DMS114 treated with DMSO at 0.1 percent for 48 hours (cell line): ENCODE measurements around the gene RELCH.
"Not testable (repeated sequence)": the region's sequence is repeated elsewhere in the genome, so short reads cannot be mapped to it uniquely, and the experiment has no call there.

Experiments used
- DNase-seq: peaks from one replicate; lab custom pipeline; 2025; ENCODE audit not compliant: unreplicated experiment; lab: John Stamatoyannopoulos, UW

Gene RELCH, protein sequence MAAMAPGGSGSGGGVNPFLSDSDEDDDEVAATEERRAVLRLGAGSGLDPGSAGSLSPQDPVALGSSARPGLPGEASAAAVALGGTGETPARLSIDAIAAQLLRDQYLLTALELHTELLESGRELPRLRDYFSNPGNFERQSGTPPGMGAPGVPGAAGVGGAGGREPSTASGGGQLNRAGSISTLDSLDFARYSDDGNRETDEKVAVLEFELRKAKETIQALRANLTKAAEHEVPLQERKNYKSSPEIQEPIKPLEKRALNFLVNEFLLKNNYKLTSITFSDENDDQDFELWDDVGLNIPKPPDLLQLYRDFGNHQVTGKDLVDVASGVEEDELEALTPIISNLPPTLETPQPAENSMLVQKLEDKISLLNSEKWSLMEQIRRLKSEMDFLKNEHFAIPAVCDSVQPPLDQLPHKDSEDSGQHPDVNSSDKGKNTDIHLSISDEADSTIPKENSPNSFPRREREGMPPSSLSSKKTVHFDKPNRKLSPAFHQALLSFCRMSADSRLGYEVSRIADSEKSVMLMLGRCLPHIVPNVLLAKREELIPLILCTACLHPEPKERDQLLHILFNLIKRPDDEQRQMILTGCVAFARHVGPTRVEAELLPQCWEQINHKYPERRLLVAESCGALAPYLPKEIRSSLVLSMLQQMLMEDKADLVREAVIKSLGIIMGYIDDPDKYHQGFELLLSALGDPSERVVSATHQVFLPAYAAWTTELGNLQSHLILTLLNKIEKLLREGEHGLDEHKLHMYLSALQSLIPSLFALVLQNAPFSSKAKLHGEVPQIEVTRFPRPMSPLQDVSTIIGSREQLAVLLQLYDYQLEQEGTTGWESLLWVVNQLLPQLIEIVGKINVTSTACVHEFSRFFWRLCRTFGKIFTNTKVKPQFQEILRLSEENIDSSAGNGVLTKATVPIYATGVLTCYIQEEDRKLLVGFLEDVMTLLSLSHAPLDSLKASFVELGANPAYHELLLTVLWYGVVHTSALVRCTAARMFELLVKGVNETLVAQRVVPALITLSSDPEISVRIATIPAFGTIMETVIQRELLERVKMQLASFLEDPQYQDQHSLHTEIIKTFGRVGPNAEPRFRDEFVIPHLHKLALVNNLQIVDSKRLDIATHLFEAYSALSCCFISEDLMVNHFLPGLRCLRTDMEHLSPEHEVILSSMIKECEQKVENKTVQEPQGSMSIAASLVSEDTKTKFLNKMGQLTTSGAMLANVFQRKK

DNA sequence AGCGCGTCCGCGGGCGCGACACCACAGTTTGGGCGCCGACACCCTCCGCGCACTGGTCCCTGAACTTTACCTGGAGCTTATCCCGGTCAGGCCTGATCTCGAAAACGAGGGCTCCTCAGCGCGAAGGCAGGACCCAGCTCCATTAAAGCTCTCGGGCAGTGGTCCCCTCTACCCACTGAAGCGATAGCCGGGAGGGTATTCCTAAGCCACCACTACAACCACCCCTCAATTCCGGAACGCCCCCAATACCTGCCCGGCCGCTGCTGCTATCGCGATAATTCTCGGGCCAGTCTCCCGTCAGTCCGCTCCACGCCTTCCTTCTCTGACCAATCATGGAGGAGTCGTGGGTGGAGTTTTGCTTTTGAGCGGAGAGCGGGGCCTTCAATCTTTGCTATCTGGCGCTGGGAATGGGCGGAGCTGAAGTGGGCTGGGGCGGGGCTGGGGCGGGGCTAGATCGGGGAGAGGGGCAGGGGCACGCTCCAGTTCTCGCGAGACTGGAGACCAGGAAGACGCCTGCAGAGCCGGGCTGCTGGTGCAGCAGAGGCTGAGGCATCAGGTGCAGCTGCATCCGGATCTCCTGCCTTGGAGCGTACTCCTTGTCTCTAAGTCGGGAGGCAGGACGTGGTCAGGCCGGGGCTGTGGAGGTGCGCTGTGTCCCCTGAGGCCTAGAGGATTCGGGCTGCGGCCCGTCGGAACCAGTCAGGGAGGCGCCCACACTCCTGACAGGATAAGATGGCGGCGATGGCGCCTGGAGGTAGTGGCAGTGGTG lies at the start of gene RELCH, which contains the start of gene PIGN:
TSS of gene RELCH (plus strand) at position 482 of the 769 bp plus-strand sequence. CDS start at position 733, 251 bp downstream.
TSS of gene PIGN (minus strand) at position 283 of the 769 bp plus-strand sequence. CDS start 25,703 bp downstream, outside the sequence.
- DNase-seq: peak; percentile 95

DNA sequence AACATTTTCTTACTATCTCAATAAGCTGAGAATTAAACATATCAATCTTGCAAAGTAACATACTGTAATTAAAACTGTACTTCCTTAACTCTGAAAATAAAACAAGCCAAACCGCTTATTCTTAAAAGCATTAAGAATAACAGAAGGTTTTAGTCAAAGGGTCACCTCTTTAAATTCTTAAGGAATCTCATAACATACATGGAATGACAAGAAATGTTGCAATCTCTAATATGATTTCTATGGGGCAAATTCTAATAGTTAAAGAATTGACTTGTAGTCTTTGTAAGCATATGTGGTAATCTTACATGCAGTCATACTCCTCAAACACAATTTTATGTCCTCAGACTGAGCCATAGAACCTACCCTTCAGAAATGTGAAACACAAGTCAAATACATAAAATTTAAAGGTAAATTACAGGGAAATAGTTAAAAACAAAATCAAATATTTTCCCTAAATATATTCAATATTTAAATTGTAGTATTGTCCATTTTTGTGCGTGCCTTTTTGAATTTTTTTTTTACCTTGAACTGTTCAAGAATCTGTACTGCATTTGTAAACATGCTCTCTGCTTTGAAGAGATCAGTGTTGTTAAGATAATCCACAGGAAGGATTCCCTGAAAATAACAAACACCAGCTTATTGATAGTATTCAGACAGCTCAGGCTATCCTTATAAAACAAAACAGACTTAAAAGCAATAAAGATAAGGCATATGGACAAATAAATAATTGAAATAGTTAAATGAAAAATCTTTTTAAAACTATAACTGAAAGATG lies 48.4 kb upstream of the RELCH start:
- DNase-seq: no peak

DNA sequence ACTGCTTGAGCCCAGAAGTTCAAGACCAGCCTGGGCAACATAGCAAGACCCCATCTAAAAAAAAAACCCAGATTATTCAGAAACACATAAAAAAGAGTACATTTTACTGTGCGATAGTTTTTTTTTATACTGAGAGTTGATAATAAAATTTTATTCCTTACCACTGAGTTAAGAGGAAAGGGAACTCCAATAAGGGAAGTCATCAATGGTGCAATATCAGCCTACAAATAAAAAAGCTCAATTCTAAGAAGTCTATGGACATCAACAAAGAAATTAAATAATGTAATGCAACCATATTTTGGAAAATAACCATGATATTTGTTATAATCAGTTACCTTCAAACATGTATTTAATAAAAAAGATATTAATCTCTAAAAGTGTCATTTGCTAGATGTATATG lies 46.8 kb upstream of the RELCH start:
- DNase-seq: no peak

DNA sequence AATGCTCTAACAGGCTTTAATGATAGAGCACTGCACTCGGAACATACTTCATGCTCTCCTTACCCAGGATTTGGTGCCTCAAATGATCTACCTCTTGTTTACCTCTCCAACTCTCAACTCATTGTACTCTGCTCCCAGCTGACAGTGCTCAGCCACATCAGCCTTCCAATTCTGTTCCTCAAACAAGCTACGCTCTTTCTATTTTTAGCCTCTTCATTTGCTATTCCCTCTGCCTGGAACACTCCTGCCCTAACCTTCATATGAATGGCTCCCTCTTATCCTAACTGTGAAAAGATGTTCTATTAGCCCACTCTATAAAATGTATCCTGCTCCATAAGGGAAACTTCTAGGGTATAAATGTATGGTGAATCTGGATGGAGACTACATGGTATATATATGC lies 42.7 kb upstream of the RELCH start:
- DNase-seq: no peak

DNA sequence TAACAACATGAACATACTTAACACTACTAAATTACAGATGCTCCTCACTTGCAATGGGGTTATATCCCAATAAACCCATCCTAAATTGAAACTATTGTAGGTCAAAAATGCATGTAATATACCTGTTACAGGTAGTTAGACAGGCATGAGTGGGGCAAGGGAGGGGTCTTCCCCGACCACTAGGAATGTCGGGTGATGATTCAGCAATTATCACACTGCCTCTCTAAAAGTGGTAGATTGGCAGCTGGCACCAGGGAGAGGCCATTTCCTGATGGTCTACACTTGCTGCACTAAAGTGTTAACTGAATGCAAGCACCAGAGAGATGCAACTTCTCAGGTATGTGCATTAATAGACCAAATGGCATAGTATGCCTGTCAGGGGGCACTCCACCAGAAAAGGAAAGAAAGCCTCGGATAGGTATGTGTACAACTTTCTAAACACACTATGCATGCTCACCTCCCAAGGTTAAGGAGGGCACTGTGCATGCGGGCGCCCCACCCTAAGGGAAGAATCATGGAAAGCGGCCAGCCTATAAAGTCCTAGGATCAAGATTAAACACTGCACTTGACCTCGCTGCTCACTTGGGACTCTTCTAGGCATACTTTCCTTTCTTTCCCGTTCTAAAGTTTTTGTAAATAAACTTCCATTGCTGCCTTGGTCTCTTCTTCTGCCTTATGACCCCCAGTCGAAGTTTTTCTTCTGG lies 35.8 kb upstream of the RELCH start:
- no peak for DNase-seq

DNA sequence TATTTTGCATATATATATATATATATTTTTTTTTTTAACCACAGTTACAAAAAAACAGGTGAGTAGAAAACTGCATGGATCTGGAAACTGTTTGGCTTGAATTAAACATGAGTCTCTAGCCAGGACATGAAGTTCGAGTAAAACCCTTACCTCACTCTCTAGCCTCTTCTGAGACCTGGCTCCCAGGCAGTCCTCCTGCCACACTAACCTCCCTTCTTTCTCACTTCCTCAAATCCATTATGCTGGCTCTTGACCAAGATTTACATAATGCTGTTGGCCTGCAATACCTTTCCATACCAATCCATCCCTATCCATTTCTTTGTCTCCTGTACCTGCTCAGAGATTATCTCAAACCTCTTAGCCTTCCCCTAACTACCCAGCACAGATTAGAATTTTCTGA lies 34.2 kb upstream of the RELCH start:
- no peak for DNase-seq

DNA sequence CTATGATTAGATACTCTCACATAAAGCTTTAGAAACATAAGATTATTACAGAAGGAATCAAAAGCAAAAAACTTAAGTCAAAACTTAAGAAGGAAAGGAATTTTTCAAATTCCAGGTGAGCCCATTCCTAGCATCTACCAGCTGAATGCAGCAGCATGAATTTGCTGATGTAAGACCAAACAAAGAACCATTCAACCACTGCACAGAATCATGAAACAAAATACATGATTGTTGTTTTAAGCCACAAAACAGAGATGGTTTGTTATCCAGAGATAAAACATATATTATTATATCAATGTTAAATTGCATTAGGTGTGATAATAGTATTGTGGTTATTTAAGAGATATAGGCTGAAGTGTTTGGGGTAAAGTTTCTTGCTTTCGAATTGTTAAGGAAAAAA lies 29.2 kb upstream of the RELCH start:
- no peak for DNase-seq

DNA sequence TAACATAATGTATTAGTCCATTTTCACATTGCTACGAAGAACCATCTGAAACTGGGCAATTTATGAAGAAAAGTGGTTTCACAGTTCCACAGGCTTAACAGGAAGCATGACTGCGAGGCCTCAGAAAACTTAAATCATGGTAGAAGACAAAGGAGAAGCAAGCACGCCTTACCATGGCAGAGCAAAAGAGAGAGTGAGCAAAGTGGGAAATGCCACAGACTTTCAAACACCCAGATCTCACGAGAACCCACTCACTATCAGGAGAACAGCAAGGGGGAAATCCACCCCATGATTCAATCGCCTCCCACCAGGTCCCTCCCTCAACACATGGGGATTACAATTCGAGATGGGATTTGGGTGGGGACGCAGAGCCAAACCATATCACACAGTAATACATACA lies 22.7 kb upstream of the RELCH start:
- DNase-seq: no peak

DNA sequence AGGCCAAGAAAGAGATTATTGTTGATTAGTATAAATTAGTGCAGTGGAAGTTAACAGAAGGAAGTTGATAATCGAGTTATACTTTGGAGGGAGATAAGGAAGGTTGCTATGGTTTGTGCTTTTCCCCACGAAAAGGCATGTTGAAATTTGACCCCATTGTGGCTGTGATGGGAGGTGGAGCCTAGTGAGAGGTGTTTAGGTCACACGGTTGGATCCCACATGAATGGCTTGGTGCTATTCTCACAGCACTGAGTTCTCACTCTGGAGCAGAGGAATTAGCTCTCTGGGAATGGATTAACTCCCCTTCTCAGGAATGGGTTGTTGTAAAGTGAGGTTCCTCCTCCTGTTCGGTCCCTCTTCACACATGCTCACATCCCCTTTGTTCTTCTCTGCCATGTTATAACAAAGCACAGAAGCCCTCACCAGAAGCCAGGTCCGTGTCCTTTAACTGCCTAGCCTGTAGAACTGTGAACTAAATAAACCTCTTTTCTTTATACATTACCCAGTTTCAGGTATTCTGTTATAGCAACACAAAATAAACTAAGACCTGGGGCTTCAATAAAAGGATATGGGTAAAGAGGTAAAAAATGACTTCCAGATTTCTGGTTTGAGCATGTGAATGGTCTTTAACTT lies 22.1 kb upstream of the RELCH start:
- no peak for DNase-seq

DNA sequence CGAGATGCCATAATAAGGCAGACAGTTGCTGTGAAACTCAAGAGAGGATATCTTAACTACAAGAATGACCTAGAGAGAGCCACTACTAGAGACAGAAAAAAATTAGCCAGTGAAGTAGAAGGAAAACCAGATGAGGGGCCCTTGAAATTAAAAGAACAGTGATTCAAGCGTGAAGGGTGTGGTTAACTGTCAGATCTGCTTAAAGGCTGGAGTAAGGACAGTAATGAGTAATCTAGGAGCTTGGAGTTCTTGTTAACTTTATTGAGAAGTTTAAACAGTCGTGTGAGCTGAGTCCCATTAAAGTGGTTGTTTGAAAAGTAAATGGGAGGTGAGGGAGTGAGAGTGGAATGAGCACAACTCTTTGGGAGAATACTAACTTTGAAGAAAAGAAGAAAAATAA lies 21.5 kb upstream of the RELCH start:
- DNase-seq: no peak

DNA sequence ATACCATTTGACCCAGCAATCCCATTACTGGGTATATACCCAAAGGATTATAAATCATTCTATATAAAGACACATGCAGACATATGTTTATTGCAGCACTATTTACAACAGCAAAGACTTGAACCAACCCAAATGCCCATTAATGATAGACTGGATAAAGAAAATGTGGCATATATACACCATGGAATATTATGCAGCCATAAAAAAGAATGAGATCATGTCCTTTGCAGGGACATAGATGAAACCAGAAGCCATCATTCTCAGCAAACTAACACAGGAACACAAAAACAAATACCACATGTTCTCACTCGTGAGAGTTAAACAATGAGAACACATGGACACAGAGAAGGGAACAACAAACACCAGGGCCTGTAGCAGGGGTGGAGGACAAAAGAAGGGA lies 20.5 kb upstream of the RELCH start:
- DNase-seq: not testable (repeated sequence)

DNA sequence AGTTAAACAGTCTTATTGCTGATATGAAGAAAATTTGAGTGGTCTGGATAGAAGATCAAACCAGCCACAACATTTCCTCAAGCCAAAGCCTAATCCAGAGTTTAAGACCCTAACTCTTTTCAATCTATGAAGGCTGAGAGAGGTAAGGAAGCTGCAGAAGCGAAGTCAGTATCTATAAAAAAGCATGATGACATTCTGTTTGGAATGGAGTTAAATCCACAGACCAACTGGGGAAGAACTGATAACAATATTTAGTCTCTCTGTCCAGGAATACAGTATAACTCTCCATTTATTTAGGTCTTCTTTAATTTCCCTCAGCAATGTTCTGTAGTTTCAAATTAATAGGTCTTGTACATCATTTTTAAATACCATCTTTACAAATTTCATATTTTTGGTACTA lies 16.2 kb upstream of the RELCH start:
- DNase-seq: no peak

DNA sequence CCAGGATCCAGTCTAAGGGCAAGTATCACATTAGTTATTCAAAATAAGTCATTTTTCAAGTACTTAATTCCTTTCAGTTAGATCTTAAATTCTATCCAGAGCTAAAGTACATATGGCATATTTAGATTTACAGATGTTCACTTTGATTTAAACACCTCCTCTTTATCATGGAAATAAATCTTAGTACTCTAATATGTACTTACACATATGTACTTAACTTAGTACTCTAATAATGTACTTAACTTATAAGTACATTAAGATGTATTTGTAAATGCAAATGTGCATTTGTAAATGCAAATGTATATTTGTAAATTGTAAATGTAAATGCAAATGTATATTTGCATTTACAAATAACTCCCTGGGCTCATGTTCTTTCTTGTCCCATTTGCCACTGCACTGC lies 14.8 kb upstream of the RELCH start:
- no peak for DNase-seq

DNA sequence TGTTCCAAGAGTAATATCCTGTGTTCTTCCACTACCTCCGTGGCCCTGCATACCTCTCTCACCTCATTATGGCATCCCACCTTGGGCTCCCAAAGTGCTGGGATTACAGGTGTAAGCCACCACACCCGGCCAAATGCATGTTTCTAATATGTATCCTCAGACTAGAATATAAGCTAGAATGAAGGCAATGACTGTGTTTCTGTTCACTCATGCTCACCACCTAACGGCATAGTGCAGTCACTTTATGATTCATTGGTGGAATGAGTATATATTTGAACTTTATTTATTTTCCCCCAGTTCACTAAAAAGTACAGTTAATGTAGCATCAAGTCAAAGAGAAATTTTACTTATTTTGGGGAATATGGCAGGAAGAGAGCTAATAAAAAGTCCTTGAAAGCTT lies 11.5 kb upstream of the RELCH start:
- no peak for DNase-seq

DNA sequence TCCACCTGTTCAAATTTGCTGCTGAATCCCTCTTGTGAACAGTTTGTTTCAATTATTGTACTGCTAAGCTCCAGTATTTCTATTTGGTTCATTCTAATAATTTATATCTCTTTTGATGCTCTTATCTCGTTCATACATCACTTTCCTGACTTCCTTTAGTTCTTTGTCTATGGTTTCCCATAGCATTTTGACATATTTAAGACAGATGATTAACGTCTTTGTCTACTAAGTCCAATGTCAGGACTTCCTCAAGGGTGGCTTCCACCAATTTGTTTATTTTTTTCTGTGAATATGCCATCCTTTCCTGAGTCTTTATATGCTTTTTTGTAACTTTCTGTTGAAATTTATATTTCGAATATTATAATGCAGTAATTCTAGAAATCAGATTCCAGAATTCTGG lies 9.8 kb upstream of the RELCH start:
- DNase-seq: no peak

DNA sequence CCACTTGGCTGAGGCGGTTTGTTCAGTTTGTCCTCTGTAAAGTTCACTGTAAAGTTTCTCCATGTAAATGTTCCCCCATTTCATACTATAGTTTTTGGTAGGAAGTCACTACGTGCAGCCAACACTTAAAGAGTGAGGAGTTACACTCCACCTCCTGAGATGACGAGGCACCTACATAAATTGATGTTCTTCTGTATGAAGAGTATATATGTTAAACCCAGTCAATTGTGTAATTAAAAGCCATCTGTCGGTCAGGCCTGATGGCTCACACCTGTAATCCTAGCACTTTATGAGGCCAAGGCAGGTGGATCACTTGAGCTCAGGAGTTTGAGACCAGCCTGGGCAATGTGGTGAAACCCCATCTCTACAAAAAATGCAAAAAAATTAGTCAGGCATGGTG lies 7.8 kb upstream of the RELCH start:
- DNase-seq: no peak

DNA sequence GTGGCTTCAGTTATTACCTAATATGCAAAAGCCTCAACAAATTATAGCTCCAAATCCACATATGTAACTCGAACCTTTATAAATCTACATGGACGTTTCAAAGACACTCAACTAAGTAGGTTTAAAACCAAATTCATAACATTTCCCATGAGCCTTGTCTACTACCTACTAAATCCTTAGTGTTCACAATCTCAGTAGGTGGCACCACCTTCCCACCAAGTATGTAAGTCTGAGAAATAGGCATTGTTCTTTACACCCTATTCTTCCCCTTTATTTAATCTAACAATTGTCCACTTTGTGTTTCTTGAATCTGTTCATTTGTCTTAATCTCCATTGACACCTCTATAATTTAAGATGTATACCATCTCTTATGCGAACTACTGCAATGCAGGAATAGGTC lies 4.8 kb upstream of the RELCH start:
- no peak for DNase-seq

DNA sequence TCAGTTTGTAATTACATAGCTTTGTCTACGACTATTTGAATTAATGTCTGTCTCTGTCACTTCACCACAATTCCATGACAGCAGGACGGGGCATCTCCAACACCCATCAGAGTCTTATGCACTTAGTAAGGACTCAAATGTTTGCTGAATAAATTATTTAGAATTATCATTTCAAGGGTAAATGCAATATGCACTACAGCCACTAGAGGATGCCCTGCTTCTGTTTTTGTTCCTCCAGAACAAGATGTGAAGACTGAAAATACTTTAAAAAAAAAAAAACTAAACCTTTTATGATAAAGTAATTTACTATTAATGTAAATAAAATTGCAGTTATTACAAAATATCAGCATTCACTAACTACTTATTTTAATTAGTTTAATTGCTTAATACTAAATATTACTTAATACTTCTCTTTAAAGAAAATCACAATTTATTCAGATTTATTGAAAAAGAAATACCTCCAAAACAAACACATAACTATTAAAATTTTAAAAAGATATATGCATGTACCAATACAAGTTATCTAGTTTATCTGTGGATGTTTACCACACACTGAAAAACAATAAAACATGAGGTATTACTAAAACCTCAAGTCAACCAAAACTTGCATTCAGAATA lies 3.4 kb upstream of the RELCH start:
- DNase-seq: peak; percentile 12

DNA sequence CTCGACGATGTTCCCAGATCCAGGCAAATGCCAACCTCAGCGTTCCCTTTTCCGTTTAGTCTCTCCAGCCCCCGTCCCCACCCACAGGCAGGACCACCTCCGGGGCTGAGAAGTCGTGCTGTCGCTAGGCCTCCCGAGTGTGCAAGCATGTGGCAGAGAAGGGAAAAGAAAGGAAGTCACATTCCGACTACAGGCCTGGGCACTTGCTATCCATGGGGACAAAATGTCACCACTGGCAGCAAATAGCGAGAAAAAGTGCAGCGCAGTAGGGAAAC lies 619 bp upstream of the RELCH start:
- DNase-seq: no peak
